Skeletal muscle satellite cell (primary cell): ENCODE results near the gene EIF3D.
A peak's percentile ranks its signal among the peaks of the same experiment; 100 is the strongest.

Source experiments
- H3K27me3 ChIP-seq: 2 replicates; pipeline ENCODE4 v1.7.0; 2013; ENCODE audit warnings: low read length; ENCODE audit not compliant: control insufficient read depth, insufficient read depth
- H3K36me3 ChIP-seq: 2 replicates; pipeline ENCODE4 v1.7.0; 2013; ENCODE audit warnings: mild to moderate bottlenecking, control low read depth, low read length; ENCODE audit not compliant: insufficient read depth
- H3K4me1 ChIP-seq: 2 replicates; pipeline ENCODE4 v1.7.0; 2013; ENCODE audit warnings: low read length; ENCODE audit not compliant: control insufficient read depth, insufficient read depth
- H3K4me2 ChIP-seq: 2 replicates; pipeline ENCODE4 v1.7.0; 2013; ENCODE audit warnings: mild to moderate bottlenecking, low read length
- H3K4me3 ChIP-seq: 2 replicates; pipeline ENCODE4 v1.7.0; 2013; ENCODE audit warnings: low read length
- H3K9ac ChIP-seq: 2 replicates; pipeline ENCODE4 v1.7.0; 2013; ENCODE audit warnings: mild to moderate bottlenecking, low read depth, low read length, moderate library complexity
- H3K9me3 ChIP-seq: replicated peaks from 2 replicates; pipeline ENCODE4 v1.7.0; 2013; ENCODE audit warnings: mild to moderate bottlenecking, control low read depth, low read length

The EIF3D gene

DNA sequence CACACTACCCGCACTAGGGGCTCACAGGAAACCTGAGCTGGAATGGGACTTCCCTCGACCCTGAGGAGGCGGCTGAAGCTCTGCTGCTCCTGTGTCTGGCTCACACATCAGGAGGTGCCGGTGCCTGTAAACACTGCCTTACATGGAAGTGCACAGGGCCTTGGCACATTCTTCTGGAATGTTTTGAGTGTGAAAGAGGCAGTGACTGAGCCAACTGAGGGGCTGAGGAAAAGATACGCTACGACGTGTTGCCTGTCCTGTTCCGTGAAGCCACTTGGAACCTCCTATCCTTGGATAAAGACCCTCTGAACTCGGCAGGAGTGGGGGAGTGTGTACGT, 58.0 kb downstream of the EIF3D start:
- Histone ChIP-seq H3K9ac (peak overlapping the region; percentile 47), H3K36me3 (peaks cover 28% of the 10 kb centered on the region), H3K9me3 (no peaks in the 10 kb centered on the region), H3K4me2 (peak overlapping the region; percentile 4), H3K4me3 (no peak overlapping the region), H3K27me3 (no peaks in the 10 kb centered on the region), H3K4me1 (peaks cover 63% of the 10 kb centered on the region)

DNA sequence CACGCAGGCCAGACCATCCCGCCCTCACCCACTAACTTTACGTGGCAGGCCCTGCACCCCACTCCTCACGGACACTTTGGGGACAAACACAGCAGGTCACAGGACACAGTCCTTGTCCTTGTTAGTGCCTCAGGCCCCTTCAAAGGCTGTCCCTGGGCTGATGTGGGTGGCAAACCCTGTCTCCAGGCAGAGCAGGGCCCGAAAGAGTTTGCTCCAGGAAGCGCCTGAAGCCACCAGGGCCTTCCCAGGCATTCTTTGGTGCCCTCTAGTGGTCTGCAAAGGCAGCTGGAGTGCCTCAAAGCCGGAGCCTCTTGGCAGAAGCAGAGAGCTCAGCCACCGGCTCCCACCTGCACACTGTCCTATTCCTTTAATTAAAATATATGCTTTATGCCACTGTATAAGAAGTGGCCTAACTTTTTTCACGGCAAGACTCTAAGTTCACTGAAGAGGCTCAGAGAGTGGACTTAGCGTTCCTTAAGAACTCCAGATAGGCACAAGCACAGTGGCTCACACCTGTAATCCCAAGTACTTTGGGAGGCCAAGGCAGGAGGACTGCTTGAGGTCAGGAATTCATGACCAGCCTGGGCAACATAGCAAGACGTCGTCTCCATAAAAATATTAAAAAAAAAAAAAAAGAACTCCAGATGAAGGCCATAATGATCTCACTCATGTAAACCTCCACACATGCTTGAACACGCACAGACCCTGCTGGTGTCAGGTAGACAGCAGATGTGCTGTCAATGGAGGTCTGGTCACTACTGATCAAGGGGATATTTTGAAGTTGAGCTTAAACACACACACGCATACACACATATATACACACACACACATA, 58.6 kb downstream of the EIF3D start:
- peaks cover 69% of the 10 kb centered on the region for H3K4me1 ChIP-seq
- H3K4me2 ChIP-seq: no peak overlapping the region
- H3K27me3 ChIP-seq: no peaks in the 10 kb centered on the region
- H3K4me3 ChIP-seq: no peak overlapping the region
- H3K9ac ChIP-seq: peak overlapping the region; percentile 47
- peaks cover 23% of the 10 kb centered on the region for H3K36me3 ChIP-seq
- H3K9me3 ChIP-seq: no peaks in the 10 kb centered on the region

DNA sequence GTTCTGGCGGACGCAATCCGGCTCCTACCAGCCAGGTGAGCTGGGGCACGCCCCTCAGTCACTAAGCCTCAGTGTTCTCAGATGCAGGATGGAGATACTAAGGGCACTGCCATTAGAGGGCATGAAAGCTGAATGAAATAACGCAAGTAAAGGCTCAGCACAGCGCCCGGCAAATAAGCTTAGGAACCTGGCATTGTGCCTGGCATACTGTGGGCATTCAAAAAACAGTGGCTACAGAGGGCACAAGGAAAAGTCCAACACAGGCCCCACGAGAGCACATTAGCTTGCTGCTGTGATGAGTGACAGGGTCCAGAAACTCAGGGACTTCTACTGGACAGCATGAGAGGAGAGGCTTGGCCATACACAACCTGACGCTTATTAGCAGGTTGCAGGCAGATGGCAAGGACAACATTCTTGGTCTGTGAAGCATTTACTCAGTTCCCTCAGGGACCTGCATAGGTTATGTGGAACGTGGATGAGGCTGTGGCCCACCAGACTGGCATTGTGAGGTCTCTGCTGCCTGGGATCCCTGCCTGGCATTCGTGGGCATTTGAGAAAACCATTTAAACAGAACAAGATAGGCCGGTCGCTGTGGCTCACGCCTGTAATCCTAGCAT, 59.8 kb downstream of the EIF3D start:
- Histone ChIP-seq H3K27me3 (no peaks in the 10 kb centered on the region), H3K36me3 (peaks cover 20% of the 10 kb centered on the region), H3K9ac (no peak overlapping the region), H3K4me3 (no peak overlapping the region), H3K4me1 (peaks cover 79% of the 10 kb centered on the region), H3K4me2 (no peak overlapping the region), H3K9me3 (no peaks in the 10 kb centered on the region)

DNA sequence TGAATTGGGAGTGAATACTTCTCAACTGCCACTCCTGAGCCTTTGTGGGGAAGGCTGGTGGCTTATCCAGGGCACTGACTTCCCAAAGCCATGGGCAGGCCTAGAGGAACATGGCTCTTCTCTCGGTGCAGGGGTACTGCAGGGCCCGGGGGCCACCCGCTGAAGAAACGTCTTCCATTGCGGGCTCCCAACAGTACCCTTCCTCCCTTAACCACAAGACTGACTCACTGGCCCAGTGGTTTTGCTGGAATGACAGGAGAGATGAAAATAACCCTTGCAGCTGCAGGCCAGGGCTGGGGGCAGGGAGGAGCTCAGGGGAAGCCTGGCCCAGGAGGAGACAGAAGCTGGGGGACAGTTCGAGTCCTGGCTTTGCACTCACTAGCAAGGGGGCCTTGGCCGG, 61.0 kb downstream of the EIF3D start:
- H3K4me2 ChIP-seq: peak overlapping the region; percentile 82
- no peaks in the 10 kb centered on the region for H3K9me3 ChIP-seq
- no peaks in the 10 kb centered on the region for H3K27me3 ChIP-seq
- H3K4me3 ChIP-seq: peak overlapping the region; percentile 58
- H3K36me3 ChIP-seq: peaks cover 11% of the 10 kb centered on the region
- H3K4me1 ChIP-seq: peaks cover 88% of the 10 kb centered on the region
- peak overlapping the region; percentile 75 for H3K9ac ChIP-seq

DNA sequence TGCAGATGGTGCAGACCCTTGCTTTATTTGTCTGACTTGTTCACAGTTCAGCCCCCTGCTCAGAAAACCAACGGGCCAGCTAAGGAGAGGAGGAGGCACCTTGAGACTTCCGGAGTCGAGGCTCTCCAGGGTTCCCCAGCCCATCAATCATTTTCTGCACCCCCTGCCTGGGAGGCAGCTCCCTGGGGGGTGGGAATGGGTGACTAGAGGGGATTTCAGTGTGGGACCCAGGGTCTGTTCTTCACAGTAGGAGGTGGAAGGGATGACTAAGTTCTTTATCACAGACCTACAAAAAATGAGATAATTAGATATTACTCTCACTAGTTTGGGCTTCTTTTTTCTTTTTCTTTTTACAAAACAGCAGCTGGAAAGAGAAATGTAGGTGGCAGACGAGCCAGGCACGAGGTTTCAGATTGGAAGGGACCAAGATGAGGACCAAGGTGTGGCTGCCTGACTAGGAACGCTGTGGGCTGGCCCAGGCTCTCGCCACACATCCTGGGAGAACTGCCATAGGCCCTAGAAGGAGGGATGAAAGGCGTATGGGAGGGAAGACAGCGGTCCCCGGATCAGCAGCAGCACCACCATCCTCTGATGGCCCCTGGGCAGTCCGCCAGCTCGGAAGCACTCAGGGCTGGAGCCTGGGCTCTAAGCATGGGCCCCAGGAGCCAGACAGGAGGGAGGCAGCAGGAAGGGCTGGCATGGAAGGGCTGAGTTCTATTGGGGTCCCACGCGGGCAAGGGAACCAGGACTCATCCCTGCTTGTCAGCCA, 61.7 kb downstream of the EIF3D start:
- Histone ChIP-seq H3K27me3 (no peaks in the 10 kb centered on the region), H3K9me3 (no peaks in the 10 kb centered on the region), H3K36me3 (peaks cover 6% of the 10 kb centered on the region), H3K4me3 (peak overlapping the region; percentile 58), H3K4me2 (peak overlapping the region; percentile 82), H3K4me1 (peaks cover 86% of the 10 kb centered on the region), H3K9ac (peak overlapping the region; percentile 75)

DNA sequence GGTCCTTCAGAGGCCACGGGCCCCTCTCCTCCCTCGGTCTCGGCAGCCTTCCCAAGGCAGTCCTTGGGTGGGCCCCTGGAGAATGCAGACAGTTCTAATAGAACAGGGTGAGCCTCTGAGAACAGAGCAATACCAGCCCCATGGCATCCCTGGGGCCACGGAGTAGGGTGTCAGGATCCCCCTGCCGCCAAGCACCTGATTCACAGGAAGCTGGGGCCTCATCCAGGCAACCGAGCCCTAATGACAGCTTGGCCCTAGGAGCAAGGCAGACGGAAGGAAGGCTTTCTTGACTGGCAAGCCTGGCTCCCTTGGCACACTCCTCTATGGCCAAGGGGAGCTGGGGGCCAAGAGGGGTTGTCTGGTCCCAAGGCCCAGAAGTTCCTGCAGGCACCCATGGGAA, 62.7 kb downstream of the EIF3D start:
- Histone ChIP-seq H3K9ac (no peak overlapping the region), H3K4me2 (no peak overlapping the region), H3K36me3 (peaks cover 5% of the 10 kb centered on the region), H3K4me1 (peaks cover 84% of the 10 kb centered on the region), H3K27me3 (no peaks in the 10 kb centered on the region), H3K4me3 (no peak overlapping the region), H3K9me3 (no peaks in the 10 kb centered on the region)

DNA sequence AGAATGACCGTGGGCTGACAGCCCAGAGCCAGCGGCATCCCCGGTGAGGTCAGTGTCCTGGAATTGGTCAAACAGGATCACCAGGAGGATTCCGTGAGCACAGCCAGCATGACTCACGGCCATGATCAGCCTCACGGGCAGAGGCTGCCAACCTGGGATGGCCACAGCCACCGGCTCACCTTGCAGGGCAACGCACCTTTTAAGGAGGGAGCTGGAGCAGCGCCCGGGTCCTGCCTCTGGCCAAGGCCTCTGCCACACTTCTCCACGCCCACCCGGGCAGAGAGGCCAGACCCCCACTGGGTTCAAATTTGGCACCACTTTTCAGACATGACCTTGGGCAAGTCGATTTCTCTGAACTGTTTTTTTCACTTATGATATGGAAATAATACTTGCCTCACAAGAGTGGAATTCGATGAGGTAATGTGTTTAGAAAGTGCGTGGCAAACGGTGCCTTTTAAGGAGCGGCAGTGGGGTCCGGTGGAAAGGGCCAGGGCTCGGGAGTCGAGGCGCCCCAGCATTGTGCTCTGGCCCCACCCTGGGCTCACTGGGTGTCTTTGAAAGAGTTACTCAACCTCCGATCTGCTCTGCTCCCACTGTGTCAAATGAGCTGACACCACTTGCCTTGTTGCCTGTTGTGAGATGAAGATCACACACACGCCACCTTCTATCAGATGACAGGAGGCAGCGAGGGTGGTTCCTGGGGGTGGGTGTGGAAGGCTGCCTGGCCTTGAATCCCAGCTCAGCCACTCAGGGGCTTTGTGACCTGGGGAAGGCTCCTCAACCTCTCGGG, 63.5 kb downstream of the EIF3D start:
- Histone ChIP-seq H3K9ac (peak overlapping the region; percentile 44), H3K4me3 (no peak overlapping the region), H3K4me2 (peak overlapping the region; percentile 48), H3K36me3 (no peaks in the 10 kb centered on the region), H3K4me1 (peaks cover 76% of the 10 kb centered on the region), H3K27me3 (no peaks in the 10 kb centered on the region), H3K9me3 (no peaks in the 10 kb centered on the region)

DNA sequence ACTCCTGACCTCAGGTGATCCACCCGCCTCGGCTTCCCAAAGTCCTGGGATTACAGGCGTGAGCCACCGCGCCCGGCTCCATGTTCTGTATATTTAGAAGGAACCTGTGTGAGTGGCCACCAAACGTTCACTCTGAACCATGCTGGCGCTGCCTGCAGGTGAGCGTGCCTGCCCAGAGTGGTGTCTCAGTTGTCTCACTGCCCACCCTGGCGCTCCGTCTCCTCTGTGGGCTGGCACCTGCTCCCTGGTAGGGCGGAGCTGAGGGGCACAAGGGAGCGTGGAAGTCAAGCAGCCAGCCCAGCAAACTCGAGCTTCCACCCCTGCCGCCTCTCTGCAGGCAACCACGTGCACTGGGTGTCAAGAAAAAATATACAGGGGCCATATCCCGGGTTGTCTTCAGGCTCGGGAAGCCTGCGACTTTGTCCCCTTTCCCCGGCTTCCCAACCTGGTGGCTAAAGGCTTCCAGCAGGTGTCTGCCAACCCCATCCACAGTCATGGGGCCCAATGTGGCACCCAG, 64.2 kb downstream of the EIF3D start:
- H3K36me3 ChIP-seq: no peaks in the 10 kb centered on the region
- no peaks in the 10 kb centered on the region for H3K27me3 ChIP-seq
- H3K9ac ChIP-seq: peak overlapping the region; percentile 24
- no peak overlapping the region for H3K4me3 ChIP-seq
- H3K4me2 ChIP-seq: peak overlapping the region; percentile 48
- H3K9me3 ChIP-seq: no peaks in the 10 kb centered on the region
- peaks cover 71% of the 10 kb centered on the region for H3K4me1 ChIP-seq

DNA sequence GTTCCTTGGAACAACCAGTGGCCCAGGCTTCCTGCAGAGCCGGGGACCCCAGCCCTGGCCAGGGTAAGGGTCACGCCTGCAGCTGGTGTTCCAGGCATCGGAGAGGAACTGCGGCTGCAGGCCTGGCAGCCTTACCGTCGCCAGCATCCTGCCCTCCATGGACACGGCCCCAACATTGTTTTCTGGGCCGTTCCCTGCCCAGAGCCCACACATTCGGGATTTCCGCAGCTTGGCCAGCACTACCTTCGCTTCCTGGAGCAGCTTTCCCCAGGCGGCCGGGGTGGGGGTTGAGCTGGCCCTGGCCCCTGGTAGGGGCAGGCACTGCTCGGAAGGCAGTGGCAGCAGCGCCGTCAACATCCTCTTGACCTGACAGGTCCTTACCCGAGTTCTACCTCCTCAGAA, 65.2 kb downstream of the EIF3D start:
- Histone ChIP-seq H3K4me3 (no peak overlapping the region), H3K9ac (peak overlapping the region; percentile 6), H3K27me3 (no peaks in the 10 kb centered on the region), H3K36me3 (no peaks in the 10 kb centered on the region), H3K9me3 (no peaks in the 10 kb centered on the region), H3K4me1 (peaks cover 64% of the 10 kb centered on the region), H3K4me2 (no peak overlapping the region)

DNA sequence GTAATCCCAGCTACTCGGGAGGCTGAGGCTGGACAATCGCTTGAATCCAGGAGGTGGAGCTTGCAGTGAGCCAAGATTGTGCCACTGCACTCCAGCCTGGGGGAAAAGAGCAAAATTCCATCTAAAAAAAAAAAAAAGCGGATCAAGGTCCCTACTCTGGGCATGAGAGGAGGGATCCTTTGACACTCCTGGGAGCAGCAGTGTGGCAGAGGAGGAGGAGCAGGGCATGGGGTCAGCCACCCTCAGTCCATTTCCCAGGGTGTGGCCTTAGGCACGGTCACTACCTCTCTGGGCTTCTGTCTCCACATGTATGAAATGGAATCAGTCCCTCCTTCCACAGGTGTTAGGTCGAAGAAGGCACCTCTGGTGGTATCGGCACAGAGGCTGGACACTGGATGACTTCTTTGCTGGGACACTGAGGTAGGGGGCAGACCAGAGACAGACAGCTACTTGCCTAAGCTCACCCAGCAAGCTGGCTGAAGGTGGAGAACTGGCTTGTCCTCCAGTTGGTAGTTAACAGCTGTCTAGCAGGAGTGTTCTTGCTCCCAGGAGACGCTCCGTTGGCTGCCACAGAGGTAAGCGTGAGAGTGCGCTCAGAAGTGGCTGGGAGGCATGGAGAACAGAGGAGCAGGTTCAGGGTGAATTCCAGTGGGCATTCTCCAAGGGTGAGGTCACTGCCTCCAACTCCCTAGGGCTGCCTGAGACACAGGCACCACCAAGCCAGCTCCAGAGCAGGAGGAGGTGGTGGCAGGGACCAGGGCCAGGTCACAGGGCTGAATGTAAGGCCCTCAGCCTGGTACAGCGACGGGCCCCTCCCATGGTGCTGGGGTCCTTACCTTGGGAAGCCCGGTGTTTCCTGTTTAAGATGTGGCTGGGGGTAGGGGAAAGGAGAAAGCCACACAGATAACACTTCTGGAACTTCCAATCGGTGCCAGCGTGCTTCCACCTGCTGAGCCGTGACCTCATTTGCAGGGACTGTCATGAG, 67.0 kb downstream of the EIF3D start:
- H3K27me3 ChIP-seq: no peaks in the 10 kb centered on the region
- H3K4me3 ChIP-seq: no peak overlapping the region
- H3K4me2 ChIP-seq: peak overlapping the region; percentile 33
- peak overlapping the region; percentile 7 for H3K9ac ChIP-seq
- no peaks in the 10 kb centered on the region for H3K36me3 ChIP-seq
- no peaks in the 10 kb centered on the region for H3K9me3 ChIP-seq
- peaks cover 51% of the 10 kb centered on the region for H3K4me1 ChIP-seq
